Measurements from ENCODE around the gene TMEM222. TPM values are rescaled to one million over a fixed set of nuclear protein-coding genes. Genes with fewer than 3 reads are reported as not detected.

Gene TMEM222
- total RNA-seq, 1 experiment from 2014 or later: 55.5 TPM

GRCh38 chr1:27345272-27345671 lies 23.3 kb downstream of the TMEM222 start:
- DNase-seq (ENCODE audit: low spot score): no peak
- CTCF ChIA-PET: interaction anchor here (0.7 to 1.7 kb wide), 2 partner anchors 12 to 1199 kb away, joined by 3 to 6 read pairs; no protein-coding TSS in a partner anchor
- Histone ChIP-seq H3K27me3 (replicated peaks; ENCODE audit: insufficient read depth, low read depth, low read length, poor library complexity) (no peaks in the 10 kb centered on the region), H3K27ac (ENCODE audit: low read depth, low read length, poor library complexity, severe bottlenecking) (no peak overlapping the region), H3K4me3 (ENCODE audit: low read depth, low read length, poor library complexity, severe bottlenecking) (no peak overlapping the region), H3K4me1 (ENCODE audit: insufficient read depth, low read length, poor library complexity, severe bottlenecking) (peaks cover 12% of the 10 kb centered on the region), H3K36me3 (ENCODE audit: insufficient read depth, low read length, poor library complexity, severe bottlenecking) (no peaks in the 10 kb centered on the region), H3K9me3 (ENCODE audit: low read depth, low read length, poor library complexity, severe bottlenecking) (no peaks in the 10 kb centered on the region)
- BruUV-seq (replicated peaks): no TSS peak
- intact Hi-C loops (cut with micrococcal nuclease; ENCODE audit: unreplicated experiment): no loop called here
- POLR2A ChIA-PET (ENCODE audit: low non-redundant PET): interaction anchor here (0.6 kb wide), 1 partner anchor 107 kb away, joined by 4 read pairs; no protein-coding TSS in a partner anchor
- TF ChIP-seq EZH2 (IDR thresholded peaks at IDR 0.05; ENCODE audit: borderline replicate concordance, low read depth, low read length, poor library complexity, severe bottlenecking): no peak
- TF ChIP-seq CTCF (conservative IDR thresholded peaks at IDR 0.05; ENCODE audit: low read depth, low read length): no peak

GRCh38 chr1:27346357-27346756 lies 24.4 kb downstream of the TMEM222 start:
- Histone ChIP-seq H3K27ac (ENCODE audit: low read depth, low read length, poor library complexity, severe bottlenecking) (no peak overlapping the region), H3K9me3 (ENCODE audit: low read depth, low read length, poor library complexity, severe bottlenecking) (no peaks in the 10 kb centered on the region), H3K4me1 (ENCODE audit: insufficient read depth, low read length, poor library complexity, severe bottlenecking) (peaks cover 10% of the 10 kb centered on the region), H3K4me3 (ENCODE audit: low read depth, low read length, poor library complexity, severe bottlenecking) (no peak overlapping the region), H3K27me3 (replicated peaks; ENCODE audit: insufficient read depth, low read depth, low read length, poor library complexity) (no peaks in the 10 kb centered on the region), H3K36me3 (ENCODE audit: insufficient read depth, low read length, poor library complexity, severe bottlenecking) (no peaks in the 10 kb centered on the region)
- no TSS peak for BruUV-seq (replicated peaks)
- no peak for DNase-seq (ENCODE audit: low spot score)
- CTCF ChIA-PET: interaction anchor here (0.7 kb wide), 1 partner anchor 20 kb away, joined by 3 read pairs; no protein-coding TSS in a partner anchor
- POLR2A ChIA-PET (ENCODE audit: low non-redundant PET): no interaction called here
- intact Hi-C loops (cut with micrococcal nuclease; ENCODE audit: unreplicated experiment): no loop called here
- TF ChIP-seq EZH2 (IDR thresholded peaks at IDR 0.05; ENCODE audit: borderline replicate concordance, low read depth, low read length, poor library complexity, severe bottlenecking): no peak
- no peak for TF ChIP-seq CTCF (conservative IDR thresholded peaks at IDR 0.05; ENCODE audit: low read depth, low read length)

- no peak for DNase-seq (ENCODE audit: low spot score)
- TF ChIP-seq CTCF (conservative IDR thresholded peaks at IDR 0.05; ENCODE audit: low read depth, low read length) (no peak), EZH2 (IDR thresholded peaks at IDR 0.05; ENCODE audit: borderline replicate concordance, low read depth, low read length, poor library complexity, severe bottlenecking) (no peak)
- no peaks in the 10 kb centered on the region for H3K9me3 ChIP-seq (ENCODE audit: low read depth, low read length, poor library complexity, severe bottlenecking)
- no peaks in the 10 kb centered on the region for H3K36me3 ChIP-seq (ENCODE audit: insufficient read depth, low read length, poor library complexity, severe bottlenecking)
- peaks cover 4% of the 10 kb centered on the region for H3K4me1 ChIP-seq (ENCODE audit: insufficient read depth, low read length, poor library complexity, severe bottlenecking)
- H3K4me3 ChIP-seq (ENCODE audit: low read depth, low read length, poor library complexity, severe bottlenecking): no peak overlapping the region
- CTCF ChIA-PET: no interaction called here
- H3K27ac ChIP-seq (ENCODE audit: low read depth, low read length, poor library complexity, severe bottlenecking): no peak overlapping the region
- no peaks in the 10 kb centered on the region for H3K27me3 ChIP-seq (replicated peaks; ENCODE audit: insufficient read depth, low read depth, low read length, poor library complexity)
- no TSS peak for BruUV-seq (replicated peaks)
- POLR2A ChIA-PET (ENCODE audit: low non-redundant PET): no interaction called here
- intact Hi-C loops (cut with micrococcal nuclease; ENCODE audit: unreplicated experiment): no loop called here
Observed at GRCh38 chr1:27346991-27347624, 25.1 kb downstream of the TMEM222 start.

All from A673 (cell line).